ENCODE measurements around the gene PRAMEF18. TPM values are rescaled to one million over a fixed set of nuclear protein-coding genes. Genes with fewer than 3 reads are reported as not detected.
"Not testable (repeated sequence)": the region's sequence is repeated elsewhere in the genome, so short reads cannot be mapped to it uniquely, and the experiment has no call there.

Gene PRAMEF18
- polyA plus RNA-seq, 1 donor (not counting 4 experiments of a cell fraction or from before 2014, with no cell fraction given) = not detected

DNA sequence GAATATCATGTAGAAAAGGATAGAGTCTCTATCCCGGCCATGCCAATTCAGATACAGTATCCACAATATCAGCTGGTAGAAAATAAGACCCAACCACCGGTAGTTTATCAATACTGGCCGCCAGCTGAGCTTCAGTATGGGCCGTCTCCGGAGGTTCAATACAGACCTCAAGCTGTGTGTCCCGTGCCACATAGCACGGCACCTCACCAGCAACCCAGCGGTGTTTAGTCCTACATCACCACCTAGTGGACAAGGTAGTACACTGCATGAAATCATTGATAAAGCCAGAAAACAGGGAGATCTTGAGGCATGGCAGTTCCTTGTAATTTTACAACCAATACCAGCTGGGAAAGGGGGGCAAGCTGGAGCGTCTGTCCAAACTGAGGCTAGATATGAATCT is 17.2 kb downstream of the PRAMEF18 start:
- H3K4me1 ChIP-seq (ENCODE audit: control insufficient read depth, extremely low read depth, insufficient read depth, low read length); DNase-seq (ENCODE audit: low read depth, low spot score); H3K9ac ChIP-seq (ENCODE audit: control insufficient read depth, extremely low read depth, insufficient read depth, low read length); H4K20me1 ChIP-seq (ENCODE audit: control insufficient read depth, extremely low read depth, insufficient read depth, low read length); H3K4me2 ChIP-seq (ENCODE audit: control insufficient read depth, extremely low read depth, insufficient read depth, low read depth, low read length); H3K79me2 ChIP-seq (ENCODE audit: control insufficient read depth, insufficient read depth, low read length); H2AFZ ChIP-seq (ENCODE audit: control insufficient read depth, low read length); H3K27ac ChIP-seq (ENCODE audit: control insufficient read depth, insufficient read depth, low read length); H3K27me3 ChIP-seq (ENCODE audit: control insufficient read depth, extremely low read depth, insufficient read depth, low read length); H3K9me3 ChIP-seq (ENCODE audit: control insufficient read depth, low read depth, low read length); H3K9me1 ChIP-seq (ENCODE audit: control insufficient read depth, extremely low read depth, insufficient read depth, low read length); FAIRE-seq; dilution Hi-C loops (cut with MboI; ENCODE audit: extremely low pct_ligation_motif_present, low sequenced_read_pairs); H3K36me3 ChIP-seq (ENCODE audit: control insufficient read depth in 2 of 2, extremely low read depth in 1 of 2, insufficient read depth in 2 of 2, low read length in 2 of 2); H3K4me3 ChIP-seq (ENCODE audit: control insufficient read depth in 2 of 3, extremely low read depth in 1 of 3, insufficient read depth in 2 of 3, low read depth in 1 of 3, low read length in 3 of 3): not testable (repeated sequence)

DNA sequence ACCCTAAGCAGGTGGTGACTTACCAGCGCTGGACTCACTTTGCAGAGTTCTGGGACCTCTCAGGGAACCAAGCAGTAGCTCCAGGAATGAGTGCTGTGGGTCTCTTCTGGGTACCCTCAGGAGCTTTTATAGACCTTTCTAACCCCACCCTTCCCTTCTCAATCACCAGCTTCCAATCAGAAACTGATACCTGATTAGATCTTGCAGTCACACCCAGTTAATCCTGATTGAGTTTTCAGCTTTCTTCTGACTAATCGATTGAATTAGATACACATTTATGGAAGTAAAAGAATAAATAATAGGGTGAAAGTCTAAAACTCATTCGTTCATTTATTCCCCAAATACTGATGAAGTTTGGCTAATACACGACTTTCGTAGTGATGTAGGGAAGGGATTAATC is 24.6 kb downstream of the PRAMEF18 start, which contains the start of gene PRAMEF13:
Gene PRAMEF13, minus strand, starts transcription at position 101 of the 400 bp plus-strand sequence. CDS start 1,820 bp downstream, outside the sequence.
- FAIRE-seq; H3K4me1 ChIP-seq (ENCODE audit: control insufficient read depth, extremely low read depth, insufficient read depth, low read length); H4K20me1 ChIP-seq (ENCODE audit: control insufficient read depth, extremely low read depth, insufficient read depth, low read length); H3K36me3 ChIP-seq (ENCODE audit: control insufficient read depth in 2 of 2, extremely low read depth in 1 of 2, insufficient read depth in 2 of 2, low read length in 2 of 2); H3K79me2 ChIP-seq (ENCODE audit: control insufficient read depth, insufficient read depth, low read length); H3K4me2 ChIP-seq (ENCODE audit: control insufficient read depth, extremely low read depth, insufficient read depth, low read depth, low read length); H3K9me1 ChIP-seq (ENCODE audit: control insufficient read depth, extremely low read depth, insufficient read depth, low read length); H2AFZ ChIP-seq (ENCODE audit: control insufficient read depth, low read length); H3K4me3 ChIP-seq (ENCODE audit: control insufficient read depth in 2 of 3, extremely low read depth in 1 of 3, insufficient read depth in 2 of 3, low read depth in 1 of 3, low read length in 3 of 3); H3K9ac ChIP-seq (ENCODE audit: control insufficient read depth, extremely low read depth, insufficient read depth, low read length); DNase-seq (ENCODE audit: low read depth, low spot score); H3K27me3 ChIP-seq (ENCODE audit: control insufficient read depth, extremely low read depth, insufficient read depth, low read length); dilution Hi-C loops (cut with MboI; ENCODE audit: extremely low pct_ligation_motif_present, low sequenced_read_pairs); H3K27ac ChIP-seq (ENCODE audit: control insufficient read depth, insufficient read depth, low read length); H3K9me3 ChIP-seq (ENCODE audit: control insufficient read depth, low read depth, low read length): not testable (repeated sequence)

Other genes starting within 250 kb of the PRAMEF18 start
- gene PRAMEF27, start 169.6 kb downstream of the PRAMEF18 start, polyA plus RNA-seq = not detected in 3 replicates
- not detected in 3 replicates for gene HNRNPCL3, start 165.4 kb downstream of the PRAMEF18 start, polyA plus RNA-seq
- gene PRAMEF25, start 155.4 kb downstream of the PRAMEF18 start, polyA plus RNA-seq = not detected in 3 replicates
- not detected in 3 replicates for gene HNRNPCL2, start 109.3 kb downstream of the PRAMEF18 start, polyA plus RNA-seq
- not detected in 3 replicates for gene PRAMEF26, start 70.1 kb downstream of the PRAMEF18 start, polyA plus RNA-seq
- gene HNRNPCL4, start 60.5 kb downstream of the PRAMEF18 start, polyA plus RNA-seq = not detected in 3 replicates
- not detected in 3 replicates for gene PRAMEF9, start 54.3 kb downstream of the PRAMEF18 start, polyA plus RNA-seq
- not detected in 3 replicates for gene PRAMEF13, start 24.7 kb downstream of the PRAMEF18 start, polyA plus RNA-seq
- not detected in 3 replicates for gene PRAMEF5, start 28.0 kb upstream of the PRAMEF18 start, polyA plus RNA-seq
- gene PRAMEF8, start 59.0 kb upstream of the PRAMEF18 start, polyA plus RNA-seq = not detected in 3 replicates
- not detected in 3 replicates for gene PRAMEF33, start 77.4 kb upstream of the PRAMEF18 start, polyA plus RNA-seq
- not detected in 3 replicates for gene PRAMEF15, start 89.4 kb upstream of the PRAMEF18 start, polyA plus RNA-seq
- gene PRAMEF14, start 121.0 kb upstream of the PRAMEF18 start, polyA plus RNA-seq = not detected in 3 replicates
- gene PRAMEF19, start 145.8 kb upstream of the PRAMEF18 start, polyA plus RNA-seq = not detected in 3 replicates
- not detected in 3 replicates for gene PRAMEF17, start 163.5 kb upstream of the PRAMEF18 start, polyA plus RNA-seq
- not detected in 3 replicates for gene PRAMEF20, start 184.3 kb upstream of the PRAMEF18 start, polyA plus RNA-seq